Measurements from ENCODE around the gene LAG3.
"Not testable (repeated sequence)": the region's sequence is repeated elsewhere in the genome, so short reads cannot be mapped to it uniquely, and the experiment has no call there.

Gene LAG3

GRCh38 chr12:6772331-6772695 is at the start of gene LAG3:
TSS of gene LAG3 (plus strand) at chr12:6772520. CDS start at chr12:6772853, 333 bp downstream.
- DNase-seq: no peak

DNA sequence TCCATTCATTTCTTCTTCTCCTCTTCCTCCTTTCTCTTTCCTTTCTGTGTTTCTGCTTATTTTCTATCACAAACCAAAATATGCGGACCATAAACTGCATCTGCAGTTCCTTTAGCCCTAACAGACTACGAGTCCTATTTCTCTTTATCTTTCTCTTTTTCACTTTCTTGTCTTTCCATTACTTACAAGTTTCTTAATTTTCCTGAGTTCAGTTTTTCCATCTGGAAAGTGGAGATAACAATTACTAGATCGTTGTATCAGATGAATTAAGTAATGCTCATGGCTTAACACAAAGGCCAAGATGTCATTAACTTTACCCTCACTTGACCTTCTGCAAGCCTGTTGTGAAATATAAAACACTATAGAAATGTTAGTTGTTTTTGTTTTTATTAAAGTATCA is 49.5 kb upstream of the LAG3 start:
- no peak for DNase-seq

- DNase-seq: peak; percentile 99
Observed at GRCh38 chr12:6723607-6724408, 48.5 kb upstream of the LAG3 start, which contains the start of gene COPS7A. TSS of gene COPS7A (plus strand) at chr12:6724046. CDS start at chr12:6724657, 611 bp downstream.

GRCh38 chr12:6724409-6724797 is 47.9 kb upstream of the LAG3 start:
- DNase-seq: peak; percentile 12

- DNase-seq: no peak
Observed at GRCh38 chr12:6725350-6725749, 47.0 kb upstream of the LAG3 start.

DNA sequence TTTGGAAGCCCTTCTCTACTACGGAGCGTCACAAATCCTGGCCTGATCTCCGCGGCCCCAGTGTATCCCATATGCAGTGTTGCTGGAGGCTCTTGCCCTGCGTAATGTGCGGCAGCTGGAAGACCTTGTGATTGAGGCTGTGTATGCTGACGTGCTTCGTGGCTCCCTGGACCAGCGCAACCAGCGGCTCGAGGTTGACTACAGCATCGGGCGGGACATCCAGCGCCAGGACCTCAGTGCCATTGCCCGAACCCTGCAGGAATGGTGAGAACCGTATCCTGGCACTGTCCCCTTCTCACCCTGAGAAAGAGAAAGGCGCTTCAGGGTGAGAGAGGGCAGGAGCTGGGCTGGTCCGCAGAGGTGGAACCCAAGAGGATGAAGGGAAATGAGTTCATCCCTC is 43.1 kb upstream of the LAG3 start:
- no peak for DNase-seq

DNA sequence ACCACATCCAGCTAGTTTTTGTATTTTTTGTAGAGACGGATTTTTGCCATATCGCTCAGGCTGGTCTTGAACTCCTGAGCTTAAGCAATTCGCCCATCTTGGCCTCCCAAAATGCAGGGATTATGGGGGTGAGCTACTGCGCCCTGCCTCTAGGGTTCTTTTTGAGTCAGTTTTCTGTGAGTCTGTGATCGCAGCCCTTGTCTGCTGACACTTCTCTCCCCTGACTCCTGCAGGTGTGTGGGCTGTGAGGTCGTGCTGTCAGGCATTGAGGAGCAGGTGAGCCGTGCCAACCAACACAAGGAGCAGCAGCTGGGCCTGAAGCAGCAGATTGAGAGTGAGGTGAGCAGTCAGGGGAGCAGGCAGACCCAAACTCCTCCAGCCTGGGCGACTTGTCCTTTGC is 42.2 kb upstream of the LAG3 start:
- no peak for DNase-seq

DNA sequence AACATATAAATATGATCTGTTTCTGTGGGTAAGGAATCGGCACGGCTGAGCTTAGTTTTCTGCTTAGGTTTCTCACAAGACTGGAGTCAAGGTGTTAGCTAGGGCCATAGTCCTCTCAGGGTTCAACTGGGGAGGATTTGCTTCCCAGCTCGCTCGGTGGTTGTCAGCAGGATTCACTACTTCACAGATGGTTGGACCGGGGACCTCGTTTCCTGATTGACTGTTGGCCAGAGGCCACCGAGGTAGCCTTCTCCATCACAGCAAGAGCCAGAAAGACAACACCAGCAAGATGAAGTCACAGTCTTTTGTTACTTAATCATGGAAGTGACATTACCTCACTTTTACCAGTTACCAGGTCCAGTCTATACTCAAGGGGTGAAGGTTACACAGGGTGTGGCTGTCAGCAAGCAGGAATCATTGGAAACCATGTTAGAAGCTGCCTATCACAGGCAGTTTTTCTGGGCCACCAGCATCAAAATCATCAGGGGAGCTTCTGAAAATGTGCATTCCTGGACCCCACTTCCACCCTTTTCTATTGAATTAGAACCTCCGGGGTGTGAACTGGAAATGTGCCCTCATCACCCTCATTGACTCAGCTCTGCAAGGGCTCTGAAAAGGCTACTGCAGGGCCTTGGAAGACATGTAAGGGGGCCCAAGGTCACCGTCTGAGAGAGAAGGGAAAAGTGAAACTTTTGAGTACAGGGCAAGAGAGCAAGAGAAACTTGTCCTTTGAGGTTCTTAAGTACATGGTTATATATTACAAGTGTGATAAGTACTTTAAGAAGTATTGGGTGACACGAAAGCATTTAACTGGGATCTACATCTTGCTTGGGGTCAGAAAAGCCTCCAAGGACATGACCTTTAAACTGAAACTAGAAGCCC is 37.6 kb upstream of the LAG3 start:
- DNase-seq: no peak

GRCh38 chr12:6735448-6736191 is 36.7 kb upstream of the LAG3 start:
- peak; percentile 75 for DNase-seq

GRCh38 chr12:6736754-6737153 is 35.6 kb upstream of the LAG3 start:
- no peak for DNase-seq

DNA sequence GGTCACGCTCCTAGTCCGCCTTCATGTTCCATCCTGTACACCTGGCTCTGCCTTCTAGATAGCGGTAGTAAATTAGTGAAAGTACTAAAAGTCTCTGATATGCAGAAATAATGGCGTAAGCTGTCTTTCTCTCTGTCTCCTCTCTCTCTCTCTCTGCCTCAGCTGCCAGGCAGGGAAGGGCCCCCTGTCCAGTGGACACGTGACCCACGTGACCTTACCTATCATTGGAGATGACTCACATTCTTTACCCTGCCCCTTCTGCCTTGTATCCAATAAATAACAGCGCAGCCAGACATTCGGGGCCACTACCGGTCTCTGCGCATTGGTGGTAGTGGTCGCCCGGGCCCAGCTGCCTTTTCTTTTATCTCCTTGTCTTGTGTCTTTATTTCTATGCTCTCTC is 30.2 kb upstream of the LAG3 start:
- DNase-seq: not testable (repeated sequence)

DNA sequence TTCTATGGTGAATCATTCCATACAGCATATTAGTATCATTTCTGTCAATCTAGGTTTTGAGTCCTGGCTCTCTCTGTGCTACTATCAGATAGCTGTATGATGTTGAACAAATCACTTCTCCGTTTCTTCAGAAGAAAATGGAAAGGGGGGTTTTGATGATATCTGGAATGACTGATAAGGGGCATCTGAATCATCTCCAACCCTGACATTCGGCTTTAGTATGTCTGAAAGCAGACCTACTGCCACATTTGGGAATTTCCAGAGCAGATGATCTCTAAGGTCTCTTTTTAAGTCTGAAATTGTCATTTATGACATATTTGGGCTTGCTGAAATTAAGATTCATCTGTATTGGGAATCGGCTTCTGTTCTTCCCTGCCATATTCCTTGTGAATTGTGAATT is 29.5 kb upstream of the LAG3 start:
- no peak for DNase-seq

GRCh38 chr12:6743300-6743699 is 29.0 kb upstream of the LAG3 start:
- not testable (repeated sequence) for DNase-seq

DNA sequence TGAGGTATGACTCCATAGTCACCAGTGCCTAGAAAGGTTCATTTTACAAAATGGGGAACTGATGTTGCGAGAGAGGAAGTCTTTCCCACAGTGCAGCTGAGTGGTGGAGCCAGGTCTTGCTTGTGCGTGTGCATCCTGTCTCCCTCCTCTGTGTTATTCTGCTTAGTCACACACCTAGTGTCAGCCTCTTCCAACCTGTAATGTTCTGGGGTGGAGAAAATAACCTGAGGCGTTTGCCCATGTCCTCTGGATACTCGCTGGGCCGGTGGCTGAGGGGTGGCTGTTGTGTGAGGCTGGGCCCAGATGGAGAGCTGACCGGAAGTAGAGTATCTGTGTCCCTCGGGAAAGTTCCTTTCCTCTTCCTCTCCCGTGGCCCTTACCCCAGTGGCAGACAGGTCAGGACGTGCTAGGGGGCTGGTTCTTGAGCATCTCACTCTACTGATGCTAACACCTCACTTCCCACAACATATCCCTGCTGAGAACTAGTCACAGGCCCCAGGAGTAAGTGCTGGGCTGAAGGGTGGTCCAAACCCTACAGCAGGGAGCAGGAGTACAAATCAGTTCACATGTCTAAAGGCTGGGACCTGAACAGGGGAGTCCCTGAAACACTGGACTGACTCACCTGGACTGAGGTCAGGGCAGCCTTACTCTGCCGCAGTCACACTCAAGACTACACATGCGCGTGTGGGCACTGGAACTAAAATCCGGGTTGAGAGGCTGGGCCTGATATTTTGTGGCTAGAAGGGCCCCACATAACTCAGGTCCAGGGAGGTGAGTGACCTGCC is 26.4 kb upstream of the LAG3 start:
- DNase-seq: no peak

GRCh38 chr12:6747216-6747615 is 25.1 kb upstream of the LAG3 start:
- no peak for DNase-seq

- no peak for DNase-seq
Observed at GRCh38 chr12:6748761-6749160, 23.6 kb upstream of the LAG3 start.

- DNase-seq: no peak
Observed at GRCh38 chr12:6750506-6750905, 21.8 kb upstream of the LAG3 start.

- no peak for DNase-seq
Observed at GRCh38 chr12:6751767-6752166, 20.6 kb upstream of the LAG3 start.

DNA sequence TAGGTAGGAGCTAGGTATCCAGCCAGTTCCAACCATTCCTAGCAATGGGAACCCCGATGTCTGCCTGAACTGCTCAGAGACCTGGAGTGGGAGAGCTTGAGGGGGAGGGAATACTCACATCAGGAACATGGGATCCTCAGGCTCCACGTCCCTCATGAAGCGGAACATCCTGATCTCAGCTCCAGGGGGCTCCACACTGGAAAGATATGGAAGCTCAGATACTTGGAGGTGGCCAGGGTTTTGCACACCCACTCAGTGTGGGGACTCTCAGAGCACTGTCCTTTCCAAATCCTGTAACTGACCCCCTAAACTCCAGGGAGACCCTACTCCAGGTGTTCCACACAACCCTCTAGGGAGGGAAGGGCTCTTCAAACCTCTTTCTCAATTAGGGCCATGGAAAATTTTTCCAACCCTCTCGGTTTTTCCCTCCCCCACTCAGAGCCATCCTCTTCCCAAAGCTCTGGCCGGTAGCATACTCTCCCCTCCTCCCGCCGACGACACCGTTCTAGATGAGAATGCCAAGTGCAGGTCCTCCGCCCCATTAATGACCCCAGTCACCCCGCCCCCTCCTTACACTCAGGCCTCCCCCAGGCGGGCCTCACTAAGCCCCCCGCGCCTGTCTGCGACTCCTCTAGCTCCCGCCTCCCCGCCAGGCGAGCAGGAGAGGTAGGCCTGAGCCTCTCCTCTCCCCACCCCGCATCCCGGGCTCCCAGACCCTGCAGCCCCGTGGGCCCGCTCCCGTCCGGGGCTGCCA is 20.0 kb upstream of the LAG3 start:
- peak; percentile 61 for DNase-seq

- peak; percentile 99 for DNase-seq
Observed at GRCh38 chr12:6752921-6753771, 19.2 kb upstream of the LAG3 start, which contains the start of gene MLF2. TSS of gene MLF2 (minus strand) at chr12:6753141. CDS start at chr12:6752334, 807 bp downstream.

Measured in fibroblast of skin of right quadriceps (primary cell).